Lung microvascular endothelial cell (primary cell): ENCODE measurements around the gene RARB. TPM values are rescaled to one million over a fixed set of nuclear protein-coding genes. Genes with fewer than 3 reads are reported as not detected.

ENCODE experiments used
- DNase-seq, 2 donors: peaks; one replicate each; pipeline versions ENCODE4 v3.0.0 to v3.0.0-alpha.2; 2010; ENCODE audit warnings: low read depth in 2 of 2
- total RNA-seq: library from RNA; depleted of rRNA; stranded (reverse); fragments of >200 nt; gene quantifications from 2 replicates; pipeline ENCODE4 v1.2.1, GENCODE V29; 2014

Gene RARB
- total RNA-seq, 1 donor from 2014 or later = 2.4 TPM

- peak in 1 of 2 donors; percentile 12 for DNase-seq
These were observed 120.0 kb downstream of the RARB start for GRCh38 chr3:25547943-25548674.

- peak in 1 of 2 donors; percentile 78 for DNase-seq
These were observed 120.8 kb downstream of the RARB start for GRCh38 chr3:25548836-25549235.

GRCh38 chr3:25552251-25552650 is 124.2 kb downstream of the RARB start:
- DNase-seq = no peak

DNA sequence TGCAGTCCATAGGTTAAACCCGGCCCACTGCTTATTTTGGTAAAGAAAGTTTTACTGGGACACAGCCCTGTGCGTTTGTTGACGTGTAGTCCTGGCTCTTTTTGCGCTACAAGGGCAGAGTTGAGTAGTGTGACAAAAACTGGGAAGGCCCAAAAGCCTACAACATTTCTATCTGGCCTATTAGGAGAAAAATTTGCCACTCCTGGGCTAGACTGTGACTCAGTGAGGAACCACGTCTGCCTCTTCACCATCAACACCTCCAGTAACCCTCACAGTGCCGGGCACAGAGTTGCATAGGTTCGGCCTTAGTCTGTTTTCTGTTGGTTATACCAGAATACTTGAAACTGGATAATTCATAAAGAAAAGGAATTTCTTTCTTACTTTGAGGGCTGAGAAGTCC is 126.3 kb downstream of the RARB start:
- no peak for DNase-seq

GRCh38 chr3:25555695-25556437 is 127.8 kb downstream of the RARB start:
- DNase-seq = no peak

GRCh38 chr3:25556447-25556846 is 128.4 kb downstream of the RARB start:
- no peak for DNase-seq

GRCh38 chr3:25557694-25558093 is 129.6 kb downstream of the RARB start:
- DNase-seq = no peak

DNA sequence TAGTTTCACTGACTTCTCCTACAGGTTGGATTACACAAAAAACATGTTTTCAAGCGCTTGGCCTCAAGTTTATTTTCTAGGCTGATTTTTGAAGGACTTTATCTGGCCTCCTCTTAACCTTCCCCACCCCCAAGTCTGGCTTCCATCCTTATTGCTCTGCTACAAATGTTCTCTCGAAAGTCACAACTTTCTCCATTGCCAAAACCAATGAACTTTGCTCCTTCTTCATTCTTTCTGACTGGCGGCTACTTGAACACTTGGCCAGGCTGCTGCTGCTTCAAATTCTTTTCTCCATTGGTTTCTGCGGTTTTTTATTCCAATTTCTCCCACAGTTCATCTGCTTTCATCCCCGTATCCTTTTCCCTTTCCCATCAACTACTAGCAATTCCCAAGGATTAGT is 130.1 kb downstream of the RARB start:
- no peak for DNase-seq

DNA sequence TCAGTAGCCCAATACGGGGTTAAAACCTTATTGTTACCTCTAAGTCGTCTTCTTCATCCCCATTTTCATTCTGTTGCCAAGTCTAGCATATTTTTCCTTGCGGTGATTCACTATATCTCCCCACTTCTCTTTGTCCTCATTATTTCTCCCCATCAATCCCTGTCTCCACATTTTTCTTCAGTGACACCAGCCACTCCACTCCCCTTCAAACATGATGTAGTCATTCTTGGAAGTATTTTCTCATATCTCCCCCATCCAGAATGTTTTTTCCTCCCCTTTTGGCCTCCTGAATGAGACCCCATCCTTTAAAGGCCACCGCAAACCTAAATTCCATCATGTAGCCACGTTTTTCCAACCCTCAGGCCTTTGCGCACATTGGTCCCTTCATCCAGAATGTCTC is 130.7 kb downstream of the RARB start:
- no peak for DNase-seq

- no peak for DNase-seq
These were observed 135.5 kb downstream of the RARB start for GRCh38 chr3:25563601-25564000.

- DNase-seq = no peak
These were observed 136.0 kb downstream of the RARB start for GRCh38 chr3:25564075-25564474.

- no peak for DNase-seq
These were observed 137.7 kb downstream of the RARB start for GRCh38 chr3:25565807-25566206.

- no peak for DNase-seq
These were observed 138.4 kb downstream of the RARB start for GRCh38 chr3:25566358-25566920.

DNA sequence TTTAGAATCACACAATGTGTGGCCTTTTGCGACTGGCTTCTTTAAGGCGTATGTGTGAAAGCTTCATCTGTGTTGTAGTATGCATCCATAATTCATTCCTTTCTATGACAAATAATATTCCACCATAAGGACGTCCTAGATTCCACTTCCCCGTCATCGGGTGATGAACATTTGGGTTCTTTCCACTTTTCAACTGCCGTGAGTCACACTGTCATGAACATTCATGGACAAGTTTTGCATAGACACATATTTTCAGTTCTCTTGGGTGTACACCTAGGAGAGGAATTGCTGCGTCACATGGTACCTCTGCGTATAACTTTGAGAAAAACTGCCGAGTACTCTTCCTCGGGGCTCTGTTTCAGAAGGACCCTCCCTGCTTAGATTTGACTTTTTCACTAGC is 139.3 kb downstream of the RARB start:
- DNase-seq = no peak

DNA sequence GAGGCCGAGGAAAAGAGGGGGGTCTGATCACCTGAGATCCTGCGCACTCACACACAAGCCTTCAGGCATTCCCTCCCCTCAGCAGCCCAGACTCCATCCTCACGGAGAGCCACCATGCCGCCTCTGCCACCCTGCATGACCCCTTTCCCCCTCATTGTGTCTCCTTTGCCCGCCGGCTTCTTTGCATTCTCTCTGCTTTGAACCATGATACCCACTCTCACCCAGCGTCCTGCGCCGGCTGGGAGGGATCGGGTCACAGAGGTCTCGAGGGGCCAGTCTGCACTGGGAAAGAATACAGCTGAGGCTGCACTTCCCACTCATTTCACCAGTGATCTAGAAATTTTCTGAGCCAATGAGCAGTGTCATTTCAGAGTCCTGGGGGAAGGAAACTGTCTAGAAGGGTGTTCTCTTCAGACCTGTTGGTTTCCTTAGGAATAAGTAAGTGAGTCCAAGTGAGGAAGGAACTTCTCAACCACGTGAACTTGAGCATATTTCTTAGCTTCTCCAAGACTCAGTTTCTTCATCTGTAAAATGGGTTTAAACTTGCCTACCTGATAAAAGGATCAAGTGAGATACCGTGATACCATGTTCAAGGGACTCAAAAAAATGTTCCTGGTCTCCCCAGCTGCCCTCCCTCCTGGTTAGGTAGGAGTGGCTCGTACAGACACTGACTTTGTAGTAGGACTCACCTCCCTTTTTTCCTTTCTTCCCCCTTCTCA is 139.9 kb downstream of the RARB start:
- DNase-seq = no peak

GRCh38 chr3:25568525-25569078 is 140.5 kb downstream of the RARB start:
- no peak for DNase-seq

- DNase-seq = no peak
These were observed 143.2 kb downstream of the RARB start for GRCh38 chr3:25571285-25571684.

DNA sequence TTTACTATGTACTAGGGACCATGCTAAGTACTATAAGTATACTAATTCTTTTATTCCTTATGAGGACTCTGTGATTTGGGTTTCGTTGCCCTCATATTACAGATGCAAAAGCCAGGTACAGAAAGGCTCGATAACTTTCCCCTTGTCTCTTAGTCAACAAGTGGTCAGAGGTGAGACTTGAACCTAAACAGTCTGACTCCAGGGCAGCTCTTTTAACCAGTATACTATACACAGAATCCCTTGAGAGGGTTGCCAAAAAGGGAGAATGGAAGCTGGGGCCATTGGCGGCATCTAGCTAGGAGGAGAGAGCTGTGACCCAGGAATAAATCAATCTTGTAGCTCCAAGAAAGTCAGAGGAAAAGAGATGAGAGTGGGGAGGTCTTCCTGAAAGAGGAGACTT is 144.3 kb downstream of the RARB start:
- no peak for DNase-seq

GRCh38 chr3:25572919-25573385 is 144.9 kb downstream of the RARB start:
- DNase-seq = no peak

GRCh38 chr3:25573386-25574171 is 145.5 kb downstream of the RARB start:
- DNase-seq = no peak
